Activated CD4-positive, CD25-positive, alpha-beta regulatory T cell treated with anti-CD3 and anti-CD28 coated beads, Interleukin-2, amount 50 U/mL, for 16 hours (primary cell): ENCODE data around the gene KCNN4.
"Not testable (repeated sequence)": the region's sequence is repeated elsewhere in the genome, so short reads cannot be mapped to it uniquely, and the experiment has no call there.

ENCODE experiments used
- DNase-seq: peaks from one replicate; pipeline ENCODE4 v3.0.0-alpha.2; 2020; ENCODE audit warnings: low read depth, low spot score

The KCNN4 gene

DNA sequence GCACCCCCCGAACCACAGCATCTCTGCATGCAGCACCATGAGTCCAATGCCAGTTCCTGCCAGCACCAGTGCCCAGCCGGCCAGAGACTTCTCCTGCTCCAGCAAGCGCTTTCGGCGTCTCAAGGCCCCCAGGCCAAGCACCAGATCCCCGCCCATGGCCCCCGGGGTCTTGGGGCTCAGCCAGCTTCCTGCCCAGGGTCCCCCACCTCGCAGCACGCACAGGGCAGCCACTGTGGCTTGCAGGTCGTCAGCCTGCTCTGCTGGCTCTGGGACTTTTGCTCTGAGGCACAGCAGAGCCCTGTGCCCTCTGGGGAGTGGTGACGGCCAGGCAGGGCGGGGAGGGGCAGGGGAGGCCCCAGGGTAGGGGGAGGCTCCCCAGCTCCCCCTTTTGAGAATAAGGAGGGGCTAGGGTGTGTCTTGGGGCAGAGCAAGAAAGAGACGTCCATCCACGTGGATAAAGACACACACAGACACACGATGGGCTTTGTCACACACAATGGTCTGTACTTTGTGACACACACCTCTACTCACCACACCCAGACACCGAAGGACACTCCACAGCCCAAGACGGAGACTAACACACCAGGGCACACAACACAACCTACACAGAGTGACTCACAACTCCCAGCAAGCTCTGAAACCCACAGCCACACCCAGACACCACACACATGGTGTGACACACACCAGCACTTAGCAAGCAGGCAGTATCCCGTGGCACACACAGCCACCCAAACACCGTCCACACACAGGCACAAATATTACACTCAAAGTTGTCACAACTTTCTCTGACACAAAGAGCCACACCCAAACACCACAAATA lies at the start of gene KCNN4:
Gene KCNN4, minus strand, starts transcription at position 268 of the 820 bp plus-strand sequence. Its CDS starts 112 bp downstream, at position 156.
- peak; percentile 52 for DNase-seq

DNA sequence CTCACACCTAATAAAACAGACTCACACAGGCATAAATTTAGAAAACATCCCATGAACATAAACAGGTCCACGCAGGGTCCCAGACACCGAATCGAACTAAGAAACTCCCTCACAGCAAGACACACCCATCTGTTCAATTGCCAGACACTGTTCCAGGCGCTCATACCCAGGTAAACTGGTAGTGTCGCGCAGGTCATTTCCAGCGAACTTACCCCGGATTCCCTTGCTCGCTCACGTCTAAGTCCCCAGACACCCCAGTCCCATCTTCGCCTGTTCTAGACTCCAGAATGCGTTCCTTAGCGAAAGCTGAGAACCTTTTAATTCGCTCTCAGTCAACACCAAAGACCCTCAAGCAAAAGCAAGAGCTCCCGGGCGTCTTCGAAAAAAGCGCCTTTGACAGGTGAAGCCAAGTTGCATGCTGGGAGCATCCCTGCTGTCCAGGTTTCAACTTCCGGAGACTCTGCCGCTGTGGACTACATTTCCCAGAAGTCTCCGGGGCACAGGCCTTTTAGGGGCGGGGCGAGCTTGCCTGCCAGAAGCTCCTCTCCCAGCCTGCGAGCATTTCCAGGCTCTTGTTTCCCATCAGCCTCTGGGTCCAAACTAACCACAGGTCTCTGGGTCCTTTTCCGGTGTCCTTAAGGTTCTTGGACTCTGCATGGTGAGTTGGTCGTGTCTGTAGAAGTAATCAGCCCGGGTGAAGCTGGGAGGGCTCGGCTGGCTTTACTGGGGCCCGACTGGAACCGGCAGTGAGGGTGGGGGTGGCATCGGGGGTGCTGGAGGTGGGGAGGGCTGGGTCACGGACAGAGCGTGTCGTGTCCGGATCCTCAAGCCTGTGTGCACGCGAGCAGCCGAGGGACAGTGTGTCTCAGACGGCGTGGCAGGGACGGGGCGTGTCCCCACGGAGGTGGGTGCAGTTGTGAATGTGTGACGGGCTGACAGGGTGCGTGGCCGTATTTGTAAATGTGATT lies 46.3 kb upstream of the KCNN4 start, which contains the start of gene ZNF283:
Gene ZNF283, plus strand, starts transcription at position 535 of the 968 bp plus-strand sequence. CDS start 6,184 bp downstream, outside the sequence.
- DNase-seq, result peak; percentile 70

DNA sequence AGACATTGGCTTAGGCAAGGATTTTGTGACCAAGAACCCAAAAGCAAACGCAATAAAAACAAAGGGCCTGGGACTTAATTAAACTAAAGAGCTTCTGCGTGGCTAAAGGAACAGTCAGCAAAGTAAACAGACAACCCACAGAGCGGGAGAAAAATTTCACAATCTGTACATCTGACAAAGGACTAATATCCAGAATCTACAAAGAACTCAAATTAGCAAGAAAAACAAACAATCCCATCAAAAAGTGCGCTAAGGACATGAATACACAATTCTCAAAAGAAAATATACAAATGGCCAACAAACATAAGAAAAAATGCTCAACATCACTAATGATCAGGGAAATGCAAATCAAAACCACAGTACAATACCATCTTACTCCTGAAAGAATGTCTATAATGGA lies 43.8 kb upstream of the KCNN4 start:
- not testable (repeated sequence) for DNase-seq

DNA sequence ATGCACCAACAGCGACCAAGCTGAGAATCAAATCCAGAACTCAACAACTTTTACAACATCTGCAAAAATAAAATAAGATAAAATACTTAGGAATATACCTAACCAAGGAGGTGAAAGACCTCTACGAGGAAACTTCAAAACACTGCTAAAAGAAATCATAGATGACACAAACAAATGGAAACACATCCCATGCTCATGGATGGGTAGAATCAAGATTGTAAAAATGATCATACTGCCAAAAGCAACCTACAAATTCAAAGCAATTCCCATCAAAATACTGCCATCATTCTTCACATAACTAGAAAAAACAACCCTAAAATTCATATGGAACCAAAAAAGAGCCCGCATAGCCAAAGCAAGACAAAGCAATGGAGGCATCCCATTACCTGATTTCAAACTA lies 43.1 kb upstream of the KCNN4 start:
- not testable (repeated sequence) for DNase-seq

DNA sequence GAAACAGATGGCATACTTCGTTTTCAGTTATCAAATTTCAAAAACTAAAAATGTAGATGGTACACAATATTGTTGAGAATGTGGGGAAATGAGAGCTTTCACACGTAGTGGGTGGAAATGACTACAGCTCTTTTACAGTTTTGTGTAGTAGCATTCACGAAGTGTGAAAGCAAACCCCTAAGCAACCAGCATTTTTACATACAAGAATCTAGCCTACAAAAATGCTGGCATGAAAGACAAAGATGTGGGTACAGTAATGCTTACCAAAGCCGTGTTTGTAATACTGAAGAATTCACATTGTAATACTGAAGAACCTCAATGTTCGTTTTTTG lies 40.1 kb upstream of the KCNN4 start:
- DNase-seq, result no peak

DNA sequence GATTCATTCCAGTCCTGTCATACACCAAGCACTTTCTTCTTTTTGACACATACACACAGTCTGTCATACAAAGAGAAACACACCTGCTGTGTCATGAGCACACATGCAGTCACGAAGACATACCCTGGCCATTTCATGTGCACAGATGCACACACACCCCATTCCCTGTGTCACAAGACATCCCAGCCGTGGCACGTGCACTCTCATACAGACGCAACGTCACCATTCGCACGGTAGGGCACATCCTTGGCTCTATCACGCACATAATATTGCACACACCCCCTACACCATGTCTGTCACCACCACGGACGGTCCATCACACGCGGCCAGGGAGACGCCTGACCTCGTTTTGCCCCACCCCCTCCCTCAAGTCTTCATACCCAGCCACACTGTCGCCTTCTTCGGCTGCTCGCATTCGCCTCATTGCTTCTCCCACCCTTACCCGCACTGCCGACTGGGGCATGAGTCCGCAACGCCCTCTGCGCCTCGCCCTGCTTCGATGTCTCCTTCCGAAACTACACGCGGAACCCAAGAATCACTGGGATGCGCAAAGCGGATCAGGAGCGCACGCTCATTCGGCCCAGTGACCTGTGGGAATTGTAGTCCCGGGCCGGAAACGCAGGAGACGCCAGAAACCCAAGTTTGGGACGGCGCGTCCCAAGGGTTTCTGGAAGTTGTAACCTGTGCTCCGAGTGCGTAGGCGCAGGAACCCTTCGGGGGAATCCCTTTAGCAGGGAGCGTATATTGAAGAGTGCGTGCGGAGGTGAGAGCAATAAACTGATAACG lies 39.5 kb upstream of the KCNN4 start:
- DNase-seq, result peak; percentile 2

DNA sequence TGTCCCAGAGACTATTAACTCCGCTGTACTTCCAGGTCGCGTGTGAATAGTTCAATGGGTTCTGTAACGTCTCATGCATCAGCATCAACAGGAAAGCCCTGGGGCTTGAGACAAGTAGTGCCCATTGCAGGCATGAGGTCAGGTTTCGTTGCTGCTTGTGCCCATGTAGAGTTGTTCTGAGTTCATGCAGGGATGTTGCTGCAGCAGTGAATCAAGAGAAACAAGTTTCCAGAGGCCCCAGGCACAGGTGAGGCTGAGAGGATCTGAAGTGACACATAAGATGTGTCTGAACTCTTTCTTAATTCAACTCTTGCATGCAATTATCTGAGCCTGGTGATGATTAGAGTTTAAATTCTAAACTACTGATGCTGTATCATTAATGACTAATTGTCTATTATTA lies 37.7 kb upstream of the KCNN4 start:
- no peak for DNase-seq

DNA sequence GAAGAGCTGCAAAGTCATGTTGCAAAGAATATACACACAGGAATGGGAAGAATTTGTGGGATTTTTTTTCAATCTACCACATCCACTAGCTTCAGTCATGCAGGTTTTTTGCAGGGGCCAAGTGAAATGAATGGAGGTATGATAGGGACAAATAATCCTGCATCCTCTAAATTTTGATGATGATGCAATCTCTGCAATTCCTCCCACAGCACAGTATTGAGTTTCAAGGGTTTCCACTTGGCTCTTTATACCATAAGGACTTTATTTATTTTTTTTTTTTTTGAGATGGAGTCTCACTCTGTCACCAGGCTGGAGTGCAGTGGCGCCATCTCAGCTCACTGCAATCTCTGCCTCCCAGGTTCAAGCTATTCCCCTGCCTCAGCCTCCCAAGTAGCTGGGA lies 36.7 kb upstream of the KCNN4 start:
- DNase-seq, result not testable (repeated sequence)

DNA sequence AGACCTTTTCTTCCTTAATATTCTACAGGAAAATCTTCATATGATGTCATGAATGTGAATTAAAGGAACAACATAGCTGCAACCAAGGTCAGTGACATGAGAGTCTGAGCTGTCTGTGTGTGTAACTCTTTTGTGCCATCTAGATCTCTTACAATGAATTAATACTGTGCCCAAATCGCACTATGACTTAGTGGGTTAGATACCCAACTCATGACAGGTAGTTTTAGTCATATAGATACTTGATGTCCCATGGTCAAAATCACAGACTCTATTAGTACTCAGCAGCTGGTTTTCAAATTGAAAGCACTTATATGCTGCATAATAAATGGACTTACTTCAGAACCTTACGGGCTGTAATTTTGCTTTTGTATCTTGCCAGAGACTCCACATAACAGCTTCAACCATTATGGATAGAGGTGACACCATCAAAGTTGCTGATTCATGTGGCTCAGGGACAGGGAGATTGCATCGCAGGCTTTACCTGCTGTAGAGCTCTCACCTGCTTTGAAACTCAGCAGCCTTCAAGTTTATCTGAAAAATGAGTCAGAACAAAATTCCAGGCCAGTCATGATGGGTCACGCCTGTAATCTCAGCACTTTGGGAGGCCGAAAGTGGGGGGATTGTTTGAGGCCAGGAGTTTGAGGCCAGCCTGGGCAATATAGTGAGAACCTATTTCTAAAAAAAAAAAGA lies 34.0 kb upstream of the KCNN4 start:
- DNase-seq, result no peak

DNA sequence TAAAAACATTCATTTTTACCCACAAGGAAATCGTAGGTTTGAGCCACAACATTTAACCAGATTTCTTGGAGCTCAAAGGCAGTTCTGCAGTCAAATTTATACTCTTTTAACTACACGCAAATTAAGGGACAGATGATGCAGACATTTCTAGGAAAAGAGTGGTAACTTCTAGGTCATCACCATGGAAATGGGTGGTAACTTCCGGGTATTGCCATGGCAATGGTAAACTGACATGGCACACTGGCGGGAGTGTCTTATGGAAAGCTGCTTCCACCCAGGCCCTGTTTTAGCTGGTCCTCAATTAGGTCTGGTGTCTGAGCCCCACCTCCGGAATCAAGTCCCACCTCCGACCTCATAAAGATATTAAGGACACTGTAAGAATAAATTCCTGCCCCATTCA lies 31.9 kb upstream of the KCNN4 start:
- no peak for DNase-seq

DNA sequence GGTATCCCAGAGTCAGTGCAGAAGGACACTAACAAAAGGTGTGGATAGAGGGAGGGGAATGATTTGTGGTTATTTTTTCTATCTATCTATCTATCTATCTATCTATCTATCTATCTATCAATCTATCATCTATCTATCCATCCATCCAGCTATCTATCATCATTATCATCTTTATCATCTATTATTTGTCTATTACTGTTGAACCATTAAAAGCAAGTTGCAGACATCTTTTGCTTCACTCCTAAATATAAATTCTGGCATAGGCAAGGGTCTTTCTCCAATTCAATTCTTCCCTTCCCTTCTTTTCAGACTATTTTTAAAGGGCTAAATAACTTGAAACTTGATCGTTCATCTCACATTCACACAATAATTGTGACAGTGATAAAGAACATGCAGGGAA lies 31.5 kb upstream of the KCNN4 start:
- no peak for DNase-seq

DNA sequence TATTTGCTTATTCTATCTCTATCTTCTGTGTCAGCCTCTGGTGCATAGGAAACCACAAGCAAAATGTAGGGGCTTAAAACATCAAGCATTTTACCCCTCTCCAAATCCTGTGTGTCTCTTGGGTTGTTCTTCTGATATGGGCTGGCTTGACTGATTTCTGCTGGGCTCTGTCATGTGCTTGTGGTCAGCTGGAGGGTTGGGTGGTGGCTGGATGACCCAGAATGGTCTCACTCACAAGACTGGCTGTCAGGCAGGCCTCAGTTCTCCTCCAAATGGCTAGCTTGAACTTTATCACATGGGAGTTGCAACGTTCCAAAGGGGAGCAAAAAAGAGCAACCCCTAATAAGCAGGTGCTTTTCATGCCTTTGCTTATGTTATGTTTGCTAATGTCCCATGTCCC lies 31.1 kb upstream of the KCNN4 start:
- no peak for DNase-seq

DNA sequence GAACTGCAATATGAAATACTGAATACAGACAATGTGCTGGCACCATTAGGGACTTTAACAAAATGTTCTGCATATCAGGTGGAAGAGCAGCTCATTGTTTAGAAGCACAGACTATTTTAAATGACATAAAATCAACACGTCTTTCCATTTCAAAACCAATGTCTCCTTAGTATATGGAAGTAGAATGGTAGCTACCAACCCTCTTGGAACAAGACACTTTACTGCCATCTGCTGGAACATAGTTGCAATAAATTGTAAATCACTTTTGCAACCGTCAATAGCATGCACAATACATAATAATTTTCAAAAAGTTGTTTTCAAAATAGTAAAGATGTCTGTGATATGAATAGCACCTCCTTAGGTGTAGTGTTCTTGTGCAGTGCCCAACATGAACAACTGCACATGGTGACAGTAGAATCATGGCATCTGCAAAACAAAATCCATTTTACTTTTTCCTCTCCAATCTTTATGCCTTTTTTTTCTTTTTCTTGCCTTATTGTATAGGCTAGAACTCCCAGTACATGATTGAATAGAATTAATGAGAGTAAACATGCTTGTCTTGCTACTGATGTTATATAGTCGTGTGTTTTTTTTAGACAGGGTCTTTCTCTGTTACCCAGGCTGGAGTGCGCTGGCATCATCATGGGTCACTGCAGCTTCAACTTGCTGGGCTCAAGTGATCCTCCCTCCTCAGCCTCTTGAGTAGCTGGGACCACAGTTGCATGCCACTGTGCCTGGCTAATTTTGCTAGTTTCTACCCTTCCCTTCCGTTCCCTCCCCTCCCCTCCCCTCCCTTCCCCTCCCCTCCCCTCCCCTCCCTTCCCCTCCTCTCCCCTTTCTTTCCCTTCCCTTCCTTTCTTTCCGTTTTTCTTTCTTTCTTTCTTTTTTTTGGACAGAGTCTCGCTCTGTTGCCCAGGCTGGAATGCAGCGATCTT lies 29.3 kb upstream of the KCNN4 start:
- no peak for DNase-seq

DNA sequence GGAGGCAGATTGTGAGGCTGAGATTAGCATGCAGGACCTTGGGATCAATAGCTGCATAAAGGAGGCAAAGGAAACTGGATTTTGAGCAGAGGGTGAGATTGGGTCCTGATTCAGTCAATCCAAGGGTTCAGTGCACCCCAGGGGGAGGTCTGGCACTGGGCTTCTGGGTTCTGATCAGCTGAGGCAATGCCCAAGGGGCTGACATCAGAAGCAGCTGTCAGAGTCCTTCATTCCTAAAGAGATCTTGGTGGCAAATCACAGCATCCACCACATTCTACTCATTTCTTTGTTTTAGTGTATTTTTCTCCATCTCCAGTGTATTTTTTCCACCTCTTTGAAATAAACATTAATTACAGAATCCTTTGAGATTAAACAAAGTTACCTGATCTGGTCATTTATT lies 26.9 kb upstream of the KCNN4 start:
- no peak for DNase-seq

DNA sequence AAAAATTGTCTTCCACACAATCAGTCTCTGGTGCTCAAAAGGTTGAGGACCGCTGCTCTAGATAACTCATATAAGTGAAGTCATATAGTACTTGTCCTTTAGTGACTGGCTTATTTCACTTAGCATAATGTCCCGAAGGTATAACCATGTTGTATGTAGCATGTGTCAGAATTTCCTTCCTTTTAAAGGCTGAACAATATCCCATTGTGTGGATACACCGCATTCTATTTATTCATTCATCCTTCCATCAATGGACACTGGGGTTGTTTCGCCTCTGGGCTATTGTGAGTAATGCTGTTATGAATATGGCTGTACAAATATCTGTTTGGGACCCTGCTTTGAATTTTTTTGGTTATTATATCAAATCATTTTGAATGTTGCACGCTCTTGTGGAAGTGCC lies 26.1 kb upstream of the KCNN4 start:
- DNase-seq, result no peak

DNA sequence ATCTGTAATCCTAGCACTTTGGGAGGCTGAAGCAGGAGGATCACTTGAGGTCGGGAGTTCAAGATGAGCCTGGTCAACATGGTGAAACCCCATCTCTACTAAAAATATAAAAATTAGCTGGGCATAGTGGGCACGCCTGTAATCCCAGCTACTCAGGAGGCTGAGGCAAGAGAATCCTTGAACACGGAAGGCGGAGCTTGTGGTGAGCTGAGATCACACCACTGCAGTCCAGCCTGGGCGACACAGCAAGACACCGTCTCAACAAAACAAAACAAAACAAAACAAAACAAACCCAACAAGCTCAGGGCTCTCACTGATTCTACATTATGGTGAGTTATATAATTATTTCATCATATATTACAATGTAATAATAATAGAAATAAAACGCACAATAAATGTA lies 25.6 kb upstream of the KCNN4 start:
- not testable (repeated sequence) for DNase-seq

DNA sequence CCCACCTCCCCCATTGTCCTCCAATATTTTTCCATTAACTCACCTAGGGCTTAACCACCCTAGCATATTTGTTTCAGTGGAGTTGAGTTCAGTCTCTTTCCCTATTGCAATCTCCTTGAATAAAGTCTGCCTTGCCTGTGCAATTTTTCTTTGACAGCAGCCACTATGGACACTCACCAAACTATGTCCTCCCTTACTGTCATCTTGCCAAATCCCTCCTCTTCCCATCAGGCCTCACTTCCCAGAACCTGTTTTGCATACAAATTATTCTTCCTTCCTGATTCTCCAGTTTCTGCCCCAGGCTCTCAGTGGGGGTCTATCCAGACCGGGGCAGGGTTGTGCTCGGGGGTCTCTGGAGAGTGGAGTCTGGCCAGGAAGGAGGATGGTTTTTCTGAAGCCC lies 23.7 kb upstream of the KCNN4 start:
- no peak for DNase-seq

DNA sequence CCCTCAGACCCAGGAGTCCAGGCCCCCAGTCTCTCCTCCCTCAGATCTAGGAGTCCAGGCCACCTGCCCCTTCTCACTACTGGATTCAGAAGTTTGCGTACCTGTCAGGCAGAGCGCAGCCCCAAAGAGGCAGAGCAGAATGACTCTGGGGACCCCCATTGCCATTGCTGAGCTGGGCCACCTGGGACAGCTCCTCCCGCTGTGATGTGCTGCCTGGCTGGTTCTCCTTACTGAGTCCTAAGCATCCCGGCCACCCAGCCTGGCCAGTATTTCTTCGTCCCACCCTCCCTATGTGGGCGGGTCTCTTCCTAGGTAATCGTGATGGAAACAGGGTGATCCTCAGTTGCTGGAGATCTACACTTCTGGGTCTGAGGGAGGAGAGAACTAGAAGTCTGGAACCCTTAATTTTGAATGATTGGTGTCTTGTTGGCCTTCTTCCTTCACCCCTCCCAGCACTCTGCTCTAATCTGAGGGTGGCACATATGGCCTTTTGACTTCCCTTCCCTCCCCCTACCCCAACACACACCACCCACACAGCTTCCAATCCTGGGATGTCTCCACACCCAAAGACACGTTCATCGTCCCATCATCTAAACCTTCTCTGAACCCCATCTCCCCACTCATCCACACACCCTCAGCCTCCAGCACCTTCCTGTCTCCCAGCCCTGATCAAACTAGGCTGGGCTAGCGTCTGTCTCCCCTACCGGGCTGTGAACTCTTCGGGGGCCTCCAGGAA lies 21.6 kb upstream of the KCNN4 start, which contains the start of gene LYPD5:
Gene LYPD5, minus strand, starts transcription at position 232 of the 736 bp plus-strand sequence. Its CDS starts 67 bp downstream, at position 165.
- DNase-seq, result no peak

DNA sequence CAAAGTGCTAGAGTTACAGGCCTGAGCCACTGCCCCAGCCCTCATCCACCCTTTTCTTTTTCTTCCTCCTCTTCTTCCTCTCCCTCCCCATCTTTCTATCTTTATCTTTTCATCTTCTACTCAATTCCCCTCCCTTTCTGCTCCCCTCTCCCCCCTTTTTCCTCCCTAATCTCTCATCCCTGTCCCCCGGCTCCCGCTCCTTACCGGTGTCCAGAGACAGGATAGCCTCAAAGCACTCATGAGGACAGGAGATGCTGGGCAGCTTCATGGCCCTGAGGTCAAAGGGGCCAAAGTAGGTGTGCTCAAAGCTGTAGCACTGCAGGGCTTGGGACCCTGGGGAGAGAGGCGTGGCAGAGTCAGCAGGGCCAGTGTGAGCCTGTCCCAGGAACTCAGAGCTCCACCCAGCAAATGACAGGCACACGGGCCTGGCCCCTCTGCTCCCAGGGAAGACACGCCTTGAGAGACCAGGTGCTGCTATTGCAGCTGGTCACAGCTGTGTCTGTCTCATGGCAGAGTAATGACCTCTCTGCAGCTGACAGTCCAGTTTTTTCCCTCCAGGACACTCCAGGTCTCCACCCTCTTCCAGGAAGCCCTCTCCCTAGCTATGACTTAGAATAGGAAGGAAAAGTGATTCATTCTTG lies 18.8 kb upstream of the KCNN4 start:
- DNase-seq, result no peak
